IMR-90 (cell line): ENCODE data around the gene MTMR11. TPM values are rescaled to one million over a fixed set of nuclear protein-coding genes. Genes with fewer than 3 reads are reported as not detected.

Experiments
- ATAC-seq: fragments of 200-7000 bp; cut with Tn5 transposase; 2 replicates; pipeline ENCODE4 v1.9.1; 2020; ENCODE audit warnings: low read depth, mild to moderate bottlenecking, moderate library complexity
- BruUV-seq: library from RNA; stranded (reverse); fragments of 400-500 nt; replicated peaks from 2 replicates; lab custom pipeline; 2021; lab: Mats Ljungman, UMichigan
- CTCF ChIA-PET: fragments of 300-600 bp; formaldehyde crosslinking; extraction: SDS; loops from one replicate; lab custom pipeline; 2021; ENCODE audit warnings: antibody characterized with exemption; lab: Yijun Ruan, JAX
- POLR2A ChIA-PET: fragments of 300-600 bp; sonication (Branson Sonifier 250); formaldehyde crosslinking; loops from one replicate; lab custom pipeline; 2022; ENCODE audit warnings: antibody characterized with exemption; ENCODE audit not compliant: unreplicated experiment; lab: Charles Lee
- DNase-seq: peaks from one replicate; pipeline ENCODE4 v3.0.0; 2013
- H2AFZ ChIP-seq: replicated peaks from 2 replicates; pipeline ENCODE3; 2013; ENCODE audit warnings: low read length, mild to moderate bottlenecking; ENCODE audit not compliant: poor library complexity
- H2AK5ac ChIP-seq: 2 replicates; pipeline ENCODE4 v1.6.1; 2013; ENCODE audit warnings: low read depth, low read length, inconsistent platforms
- H2AK9ac ChIP-seq: replicated peaks from 2 replicates; pipeline ENCODE3; 2013; ENCODE audit warnings: mild to moderate bottlenecking, low read depth, low read length, moderate library complexity; ENCODE audit not compliant: poor library complexity
- H2BK120ac ChIP-seq: 2 replicates; pipeline ENCODE4 v1.6.1; 2013; ENCODE audit warnings: low read depth, low read length, inconsistent platforms
- H2BK15ac ChIP-seq: 3 replicates; pipeline ENCODE4 v1.6.1; 2013; ENCODE audit warnings: low read depth, low read length, inconsistent platforms
- H2BK20ac ChIP-seq: 2 replicates; pipeline ENCODE4 v1.6.1; 2013; ENCODE audit warnings: low read depth, mild to moderate bottlenecking, inconsistent platforms, low read length, moderate library complexity
- H2BK5ac ChIP-seq: 2 replicates; pipeline ENCODE4 v1.6.1; 2013; ENCODE audit warnings: mild to moderate bottlenecking, low read depth, low read length, inconsistent platforms; ENCODE audit not compliant: poor library complexity, severe bottlenecking
- H3K14ac ChIP-seq: replicated peaks from 2 replicates; pipeline ENCODE4 v1.6.1; 2013; ENCODE audit warnings: low read depth, low read length, inconsistent platforms
- H3K18ac ChIP-seq: 2 replicates; pipeline ENCODE4 v1.6.1; 2013; ENCODE audit warnings: low read depth, low read length, control low read depth
- H3K23ac ChIP-seq: 2 replicates; pipeline ENCODE4 v1.6.1; 2013; ENCODE audit warnings: low read depth, low read length, inconsistent platforms
- H3K27ac ChIP-seq: 2 replicates; pipeline ENCODE4 v1.5.1; 2013; ENCODE audit warnings: mild to moderate bottlenecking, control low read depth, low read length; ENCODE audit not compliant: insufficient read depth
- H3K27me3 ChIP-seq: 2 replicates; pipeline ENCODE4 v1.6.1; 2013; ENCODE audit warnings: low read length; ENCODE audit not compliant: control insufficient read depth, insufficient read depth
- H3K36me3 ChIP-seq: 2 replicates; pipeline ENCODE4 v1.6.1; 2013; ENCODE audit warnings: low read length, mixed read lengths; ENCODE audit not compliant: control insufficient read depth, insufficient read depth
- H3K4ac ChIP-seq: 2 replicates; pipeline ENCODE4 v1.6.1; 2013; ENCODE audit warnings: low read depth, low read length, inconsistent platforms
- H3K4me1 ChIP-seq: 2 replicates; pipeline ENCODE4 v1.6.1; 2013; ENCODE audit warnings: low read length, mixed read lengths; ENCODE audit not compliant: control insufficient read depth, insufficient read depth
- H3K4me2 ChIP-seq: 2 replicates; pipeline ENCODE4 v1.6.1; 2013; ENCODE audit warnings: low read depth, mild to moderate bottlenecking, control low read depth, low read length, moderate library complexity
- H3K4me3 ChIP-seq: 2 replicates; pipeline ENCODE4 v1.5.1; 2013; ENCODE audit warnings: low read depth, mild to moderate bottlenecking, control low read depth, low read length, moderate library complexity; ENCODE audit not compliant: insufficient read depth
- H3K56ac ChIP-seq: 2 replicates; pipeline ENCODE4 v1.6.1; 2013; ENCODE audit warnings: low read length, inconsistent platforms; ENCODE audit not compliant: insufficient read depth; ENCODE audit errors: extremely low read depth
- H3K79me1 ChIP-seq, 2 experiments: 2 replicates each; pipeline ENCODE4 v1.6.1; 2013; ENCODE audit warnings: low read length in 2 of 2, inconsistent platforms in 1 of 2, low read depth in 1 of 2
- H3K9ac ChIP-seq: 2 replicates; pipeline ENCODE4 v1.6.1; 2013; ENCODE audit warnings: low read depth, low read length, control low read depth
- H3K9me1 ChIP-seq: 2 replicates; pipeline ENCODE4 v1.6.1; 2013; ENCODE audit warnings: low read length, inconsistent platforms; ENCODE audit not compliant: insufficient read depth
- H3K9me3 ChIP-seq: 2 replicates; pipeline ENCODE4 v1.6.1; 2013; ENCODE audit warnings: low read length; ENCODE audit not compliant: control insufficient read depth, insufficient read depth
- H4K20me1 ChIP-seq: 2 replicates; pipeline ENCODE4 v1.6.1; 2013; ENCODE audit warnings: low read length, inconsistent platforms; ENCODE audit not compliant: insufficient read depth
- H4K5ac ChIP-seq: 2 replicates; pipeline ENCODE4 v1.6.1; 2013; ENCODE audit warnings: mild to moderate bottlenecking, low read depth, low read length, control low read depth
- H4K8ac ChIP-seq, 2 experiments: 2 replicates each; pipeline ENCODE4 v1.6.1; 2013; ENCODE audit warnings: low read depth in 2 of 2, low read length in 2 of 2, control low read depth in 1 of 2, inconsistent platforms in 1 of 2
- H4K91ac ChIP-seq: 2 replicates; pipeline ENCODE4 v1.6.1; 2013; ENCODE audit warnings: low read depth, low read length, inconsistent platforms; ENCODE audit not compliant: insufficient read depth
- BHLHE40 ChIP-seq: fragments of 150-350 bp; IDR thresholded peaks from 2 replicates; pipeline ENCODE4 v1.6.1; 2016; ENCODE audit warnings: mild to moderate bottlenecking, low read depth, low read length
- CEBPB ChIP-seq: IDR thresholded peaks from 2 replicates; pipeline ENCODE4 v1.6.1; 2012; ENCODE audit warnings: low read depth, low read length, improper control_type of control experiment
- CHD1 ChIP-seq: IDR thresholded peaks from 2 replicates; pipeline ENCODE4 v1.6.1; 2012; ENCODE audit warnings: low read depth, low read length, improper control_type of control experiment
- CTCF ChIP-seq: conservative IDR thresholded peaks from 2 replicates; pipeline ENCODE4 v1.5.1; 2012; ENCODE audit warnings: mild to moderate bottlenecking, low read depth, low read length, improper control_type of control experiment
- ELK1 ChIP-seq: fragments of 150-350 bp; IDR thresholded peaks from 2 replicates; pipeline ENCODE4 v1.6.1; 2016; ENCODE audit warnings: low read depth, mild to moderate bottlenecking, low read length, moderate library complexity, borderline replicate concordance
- FOS ChIP-seq: fragments of 150-350 bp; IDR thresholded peaks from 2 replicates; pipeline ENCODE4 v1.6.1; 2016; ENCODE audit warnings: low read depth, low read length
- MAFK ChIP-seq: IDR thresholded peaks from 2 replicates; pipeline ENCODE4 v1.6.1; 2012; ENCODE audit warnings: low read depth, low read length, improper control_type of control experiment
- MAZ ChIP-seq: IDR thresholded peaks from 2 replicates; pipeline ENCODE4 v1.6.1; 2012; ENCODE audit warnings: low read depth, mild to moderate bottlenecking, low read length, improper control_type of control experiment, moderate library complexity, borderline replicate concordance
- MXI1 ChIP-seq: IDR thresholded peaks from 2 replicates; pipeline ENCODE4 v1.6.1; 2012; ENCODE audit warnings: low read depth, mild to moderate bottlenecking, low read length, moderate library complexity, borderline replicate concordance
- NFE2L2 ChIP-seq: fragments of 150-350 bp; IDR thresholded peaks from 2 replicates; pipeline ENCODE4 v1.6.1; 2016; ENCODE audit warnings: low read depth, mild to moderate bottlenecking, low read length
- POLR2A ChIP-seq: IDR thresholded peaks from 2 replicates; pipeline ENCODE4 v1.6.1; 2012; ENCODE audit warnings: mild to moderate bottlenecking, low read depth, low read length
- RAD21 ChIP-seq: IDR thresholded peaks from 2 replicates; pipeline ENCODE4 v1.6.1; 2012; ENCODE audit warnings: low read length, improper control_type of control experiment
- RCOR1 ChIP-seq: IDR thresholded peaks from 2 replicates; pipeline ENCODE4 v1.6.1; 2012; ENCODE audit warnings: mild to moderate bottlenecking, low read length, improper control_type of control experiment; ENCODE audit not compliant: insufficient replicate concordance
- RFX5 ChIP-seq: IDR thresholded peaks from 2 replicates; pipeline ENCODE4 v1.8.0; 2012; ENCODE audit warnings: low read depth, mild to moderate bottlenecking, low read length, moderate library complexity
- SMC3 ChIP-seq: fragments of 150-350 bp; IDR thresholded peaks from 2 replicates; pipeline ENCODE4 v1.6.1; 2016; ENCODE audit warnings: low read depth, mild to moderate bottlenecking, antibody characterized with exemption, low read length, moderate library complexity
- USF2 ChIP-seq: fragments of 150-350 bp; IDR thresholded peaks from 2 replicates; pipeline ENCODE4 v1.6.1; 2017; ENCODE audit warnings: mild to moderate bottlenecking, antibody characterized with exemption, low read length, low read depth
- WGBS, 2 experiments: methylation state at CpG; one replicate each; pipeline versions ENCODE4 v1.1.5 to v1.1.7; 2013; ENCODE audit warnings: missing lambda C conversion rate in 2 of 2; ENCODE audit not compliant: insufficient read length in 1 of 2; ENCODE audit errors: extremely low coverage in 2 of 2; 5-methylcytosine and 5-hydroxymethylcytosine counted together
- dilution Hi-C: fragments of 300-500 bp; cut with HindIII; formaldehyde crosslinking; loops from one replicate; pipeline ENCODE4 v1.14.3; 2018; ENCODE audit warnings: low sequenced_read_pairs; ENCODE audit not compliant: unreplicated experiment
- in situ Hi-C: fragments of 300-500 bp; cut with MboI; formaldehyde crosslinking; loops from 3 replicates; pipeline ENCODE4 v1.14.3; 2019; ENCODE audit warnings: low sequenced_read_pairs, inconsistent platforms, mixed read lengths
- intact Hi-C: fragments of 100-400 bp; cut with micrococcal nuclease; formaldehyde crosslinking; loops from 2 replicates; pipeline ENCODE4 v1.10.0; 2022
- polyA plus RNA-seq, 3 experiments: library from polyadenylated mRNA; depleted of rRNA; stranded (reverse); fragments of >200 nt; gene quantifications; 2 replicates each; pipeline ENCODE4 v1.2.3, GENCODE V29; 2012; ENCODE audit warnings: low replicate concordance in 1 of 3
- total RNA-seq: library from RNA; depleted of rRNA; stranded (reverse); fragments of >200 nt; gene quantifications from 2 replicates; pipeline ENCODE4 v1.2.3, GENCODE V29; 2012

The MTMR11 gene
- total and polyA plus RNA-seq, 2 of the 4 experiments (the other 2 are of a cell fraction), result 2.0 to 14.6 TPM

- dilution Hi-C loops, result no loop called here
- BruUV-seq, result no TSS peak
- Histone ChIP-seq H3K4ac (no peak overlapping the region), H2BK15ac (no peak overlapping the region), H3K9me3 (no peaks in the 10 kb centered on the region), H3K9me1 (peaks cover 25% of the 10 kb centered on the region), H3K4me3 (no peak overlapping the region), H3K36me3 (peaks cover 18% of the 10 kb centered on the region), H4K8ac (no peak overlapping the region), H3K27me3 (no peaks in the 10 kb centered on the region), H4K5ac (no peak overlapping the region), H3K9ac (no peak overlapping the region), H3K56ac (no peak overlapping the region), H3K4me1 (peaks cover 7% of the 10 kb centered on the region), H4K20me1 (no peaks in the 10 kb centered on the region), H2AK5ac (no peak overlapping the region), H2AFZ (no peak overlapping the region), H2BK20ac (no peak overlapping the region), H3K27ac (no peak overlapping the region), H2BK5ac (no peak overlapping the region), H3K79me1 (peaks cover 8 to 65% of the 10 kb centered on the region in 2 experiments; a peak in 3 of 4 replicates), H4K91ac (no peak overlapping the region), H3K4me2 (no peak overlapping the region), H2BK120ac (no peak overlapping the region), H2AK9ac (no peak overlapping the region), H3K14ac (no peak overlapping the region), H3K23ac (no peak overlapping the region), H3K18ac (no peak overlapping the region)
- DNase-seq, result no peak
- 100% methylated on average over 2 of the region's 8 CpGs; no CpG with 5 or more reads in 1 of the 2 experiments for WGBS, 2 experiments
- POLR2A ChIA-PET, result no interaction called here
- CTCF ChIA-PET, result no interaction called here
- in situ Hi-C loops, result no loop called here
- intact Hi-C loops, result no loop called here
- ATAC-seq, result no peak
- TF ChIP-seq NFE2L2, result no peak
- no peak for TF ChIP-seq RCOR1
- TF ChIP-seq CTCF, result no peak
- TF ChIP-seq CEBPB, result no peak
- TF ChIP-seq MAZ, result no peak
- no peak for TF ChIP-seq CHD1
- no peak for TF ChIP-seq ELK1
- no peak for TF ChIP-seq RFX5
- no peak for TF ChIP-seq POLR2A
- TF ChIP-seq USF2, result no peak
- TF ChIP-seq SMC3, result no peak
- no peak for TF ChIP-seq RAD21
- TF ChIP-seq BHLHE40, result no peak
- no peak for TF ChIP-seq FOS
- TF ChIP-seq MXI1, result no peak
- no peak for TF ChIP-seq MAFK
Measured at GRCh38 chr1:149932474-149932873, 4.2 kb downstream of the MTMR11 start.
